OCI-LY7 (cell line): ENCODE results near the gene CASZ1. TPM values are rescaled to one million over a fixed set of nuclear protein-coding genes. Genes with fewer than 3 reads are reported as not detected.

Source experiments
- BruUV-seq: library from RNA; stranded (reverse); fragments of 400-500 nt; replicated peaks from 2 replicates; lab custom pipeline; 2021; lab: Mats Ljungman, UMichigan
- CTCF ChIA-PET: fragments of 300-600 bp; sonication (Branson Sonifier 250); formaldehyde crosslinking; loops from one replicate; lab custom pipeline; 2022; ENCODE audit warnings: antibody characterized with exemption; ENCODE audit not compliant: unreplicated experiment; lab: Charles Lee
- POLR2A ChIA-PET: fragments of 300-600 bp; sonication (Branson Sonifier 250); formaldehyde crosslinking; loops from one replicate; lab custom pipeline; 2022; ENCODE audit warnings: antibody characterized with exemption; lab: Charles Lee
- DNase-seq: peaks from one replicate; pipeline ENCODE4 v3.0.0-alpha.2; 2015; ENCODE audit warnings: low spot score
- H2AFZ ChIP-seq: fragments of 200-600 bp; sonication (generic), shearing (Covaris generic); 2 replicates; pipeline ENCODE4 v1.6.1; 2014; ENCODE audit warnings: mild to moderate bottlenecking, antibody characterized with exemption, low read length, moderate library complexity
- H3K27ac ChIP-seq: fragments of 200-600 bp; sonication (generic); 2 replicates; pipeline ENCODE4 v1.5.1; 2014; ENCODE audit warnings: mixed run types, low read depth, mild to moderate bottlenecking, moderate library complexity, low read length, inconsistent platforms; ENCODE audit not compliant: poor library complexity, severe bottlenecking
- H3K36me3 ChIP-seq: fragments of 200-600 bp; sonication (generic); 2 replicates; pipeline ENCODE4 v1.6.1; 2014; ENCODE audit warnings: mild to moderate bottlenecking, antibody characterized with exemption, low read length, moderate library complexity, mixed read lengths; ENCODE audit not compliant: insufficient read depth
- H3K4me1 ChIP-seq: fragments of 200-600 bp; sonication (generic); 2 replicates; pipeline ENCODE4 v1.5.1; 2014; ENCODE audit warnings: mild to moderate bottlenecking, low read length; ENCODE audit not compliant: insufficient read depth, poor library complexity, severe bottlenecking
- H3K4me2 ChIP-seq: fragments of 200-600 bp; sonication (generic); 2 replicates; pipeline ENCODE4 v1.6.1; 2014; ENCODE audit warnings: mild to moderate bottlenecking, low read length
- H3K4me3 ChIP-seq: fragments of 200-600 bp; sonication (generic); 2 replicates; pipeline ENCODE4 v1.5.1; 2014; ENCODE audit warnings: mild to moderate bottlenecking, low read depth, low read length; ENCODE audit not compliant: poor library complexity, severe bottlenecking
- H3K79me2 ChIP-seq: fragments of 200-600 bp; sonication (generic); 2 replicates; pipeline ENCODE4 v1.6.1; 2016; ENCODE audit warnings: low read depth, mild to moderate bottlenecking, low read length, moderate library complexity, mixed read lengths; ENCODE audit not compliant: insufficient read depth
- H3K9me2 ChIP-seq: fragments of 200-600 bp; sonication (generic); 2 replicates; pipeline ENCODE4 v1.6.1; 2016; ENCODE audit warnings: mild to moderate bottlenecking, low read length, mixed read lengths; ENCODE audit not compliant: insufficient read depth
- H3K9me3 ChIP-seq: fragments of 200-600 bp; sonication (generic); 2 replicates; pipeline ENCODE4 v1.6.1; 2014; ENCODE audit warnings: mild to moderate bottlenecking, mixed run types, low read length, mixed read lengths
- H4K20me1 ChIP-seq: fragments of 200-600 bp; sonication (generic); 2 replicates; pipeline ENCODE4 v1.6.1; 2014; ENCODE audit warnings: mild to moderate bottlenecking, antibody characterized with exemption, low read length, moderate library complexity, mixed read lengths; ENCODE audit not compliant: insufficient read depth
- EZH2phosphoT487 ChIP-seq: fragments of 200-600 bp; sonication (generic); IDR thresholded peaks from 2 replicates; pipeline ENCODE4 v1.6.1; 2018; ENCODE audit warnings: low read depth, borderline replicate concordance, mild to moderate bottlenecking, mixed run types, antibody characterized with exemption, low read length, moderate library complexity, mixed read lengths
- intact Hi-C: fragments of 100-400 bp; cut with micrococcal nuclease; formaldehyde crosslinking; loops from one replicate; pipeline ENCODE4 v1.10.0; 2022; ENCODE audit not compliant: unreplicated experiment
- total RNA-seq, 2 experiments: library from RNA; depleted of rRNA in 1 of 2; stranded (reverse); fragments of >200 nt in 1 of 2; shearing (Covaris generic) in 1 of 2; gene quantifications; 2 replicates each; pipeline ENCODE4 v1.2.3, GENCODE V29; 2014 to 2022
- TF ChIP-seq, protein P1 (sequence below): fragments of 200-600 bp; sonication (generic); conservative IDR thresholded peaks from 2 replicates; pipeline ENCODE4 v1.5.1; 2014; ENCODE audit warnings: mild to moderate bottlenecking, antibody characterized with exemption, low read length, moderate library complexity, mixed read lengths

Gene CASZ1
- total RNA-seq, 2 experiments from 2014 or later: 3.3 to 3.9 TPM

DNA sequence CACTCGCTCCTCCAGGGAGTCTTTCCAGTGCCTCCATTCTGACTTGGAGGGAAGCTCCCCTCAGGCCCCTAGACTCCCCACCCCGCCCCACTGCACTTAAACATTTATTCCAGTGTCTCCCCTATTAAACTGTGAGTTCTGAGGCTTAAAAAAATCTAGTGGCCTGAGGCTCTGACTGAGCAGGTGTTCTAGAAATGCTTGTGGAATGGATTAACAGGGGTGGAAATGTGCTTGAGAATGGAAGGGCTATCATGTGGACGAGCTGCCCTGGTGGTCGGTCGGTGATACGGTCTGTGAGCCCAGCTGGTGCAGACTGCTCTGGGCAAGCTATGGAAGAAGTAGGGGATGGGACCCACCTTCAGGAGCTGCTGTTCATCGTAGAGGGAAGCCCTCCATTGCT is 191.5 kb downstream of the CASZ1 start:
- H3K79me2 ChIP-seq: no peaks in the 10 kb centered on the region
- H3K9me3 ChIP-seq: no peaks in the 10 kb centered on the region
- no peak overlapping the region for H3K4me3 ChIP-seq
- H2AFZ ChIP-seq: no peak overlapping the region
- no TSS peak for BruUV-seq
- intact Hi-C loops: no loop called here
- POLR2A ChIA-PET: no interaction called here
- no peak for TF ChIP-seq EZH2phosphoT487
- TF ChIP-seq, protein P1, sequence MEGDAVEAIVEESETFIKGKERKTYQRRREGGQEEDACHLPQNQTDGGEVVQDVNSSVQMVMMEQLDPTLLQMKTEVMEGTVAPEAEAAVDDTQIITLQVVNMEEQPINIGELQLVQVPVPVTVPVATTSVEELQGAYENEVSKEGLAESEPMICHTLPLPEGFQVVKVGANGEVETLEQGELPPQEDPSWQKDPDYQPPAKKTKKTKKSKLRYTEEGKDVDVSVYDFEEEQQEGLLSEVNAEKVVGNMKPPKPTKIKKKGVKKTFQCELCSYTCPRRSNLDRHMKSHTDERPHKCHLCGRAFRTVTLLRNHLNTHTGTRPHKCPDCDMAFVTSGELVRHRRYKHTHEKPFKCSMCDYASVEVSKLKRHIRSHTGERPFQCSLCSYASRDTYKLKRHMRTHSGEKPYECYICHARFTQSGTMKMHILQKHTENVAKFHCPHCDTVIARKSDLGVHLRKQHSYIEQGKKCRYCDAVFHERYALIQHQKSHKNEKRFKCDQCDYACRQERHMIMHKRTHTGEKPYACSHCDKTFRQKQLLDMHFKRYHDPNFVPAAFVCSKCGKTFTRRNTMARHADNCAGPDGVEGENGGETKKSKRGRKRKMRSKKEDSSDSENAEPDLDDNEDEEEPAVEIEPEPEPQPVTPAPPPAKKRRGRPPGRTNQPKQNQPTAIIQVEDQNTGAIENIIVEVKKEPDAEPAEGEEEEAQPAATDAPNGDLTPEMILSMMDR: no peak
- no peak overlapping the region for H3K27ac ChIP-seq
- no peaks in the 10 kb centered on the region for H3K4me1 ChIP-seq
- H3K36me3 ChIP-seq: no peaks in the 10 kb centered on the region
- no peak for DNase-seq
- CTCF ChIA-PET: no interaction called here
- H3K4me2 ChIP-seq: no peak overlapping the region
- no peaks in the 10 kb centered on the region for H4K20me1 ChIP-seq
- H3K9me2 ChIP-seq: no peaks in the 10 kb centered on the region

DNA sequence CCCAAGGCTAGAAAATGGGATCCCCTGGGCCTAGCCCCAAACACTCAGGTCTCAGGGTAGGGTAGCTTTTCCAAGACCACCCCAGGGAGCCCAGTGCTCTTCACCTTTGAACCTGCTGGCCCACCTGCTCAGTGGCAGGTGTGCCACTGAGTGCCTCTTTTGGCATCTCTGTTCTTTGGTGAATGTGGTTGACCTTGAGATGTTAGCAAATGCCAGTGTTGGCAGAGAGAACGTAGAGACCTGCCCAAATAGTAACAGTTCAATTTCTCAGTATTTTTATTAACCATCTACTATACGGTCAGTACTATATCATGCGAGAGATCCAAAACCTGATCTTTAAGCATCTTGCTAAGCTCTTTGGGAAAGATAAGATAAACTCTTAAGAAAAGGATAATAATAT is 193.5 kb downstream of the CASZ1 start:
- POLR2A ChIA-PET: no interaction called here
- CTCF ChIA-PET: no interaction called here
- no peak for TF ChIP-seq EZH2phosphoT487
- TF ChIP-seq, protein P1: no peak
- no peaks in the 10 kb centered on the region for H3K36me3 ChIP-seq
- intact Hi-C loops: no loop called here
- H3K79me2 ChIP-seq: no peaks in the 10 kb centered on the region
- BruUV-seq: no TSS peak
- H2AFZ ChIP-seq: no peak overlapping the region
- H3K27ac ChIP-seq: no peak overlapping the region
- no peak for DNase-seq
- no peak overlapping the region for H3K4me3 ChIP-seq
- H4K20me1 ChIP-seq: no peaks in the 10 kb centered on the region
- no peak overlapping the region for H3K4me2 ChIP-seq
- no peaks in the 10 kb centered on the region for H3K9me2 ChIP-seq
- H3K9me3 ChIP-seq: no peaks in the 10 kb centered on the region
- H3K4me1 ChIP-seq: no peaks in the 10 kb centered on the region

DNA sequence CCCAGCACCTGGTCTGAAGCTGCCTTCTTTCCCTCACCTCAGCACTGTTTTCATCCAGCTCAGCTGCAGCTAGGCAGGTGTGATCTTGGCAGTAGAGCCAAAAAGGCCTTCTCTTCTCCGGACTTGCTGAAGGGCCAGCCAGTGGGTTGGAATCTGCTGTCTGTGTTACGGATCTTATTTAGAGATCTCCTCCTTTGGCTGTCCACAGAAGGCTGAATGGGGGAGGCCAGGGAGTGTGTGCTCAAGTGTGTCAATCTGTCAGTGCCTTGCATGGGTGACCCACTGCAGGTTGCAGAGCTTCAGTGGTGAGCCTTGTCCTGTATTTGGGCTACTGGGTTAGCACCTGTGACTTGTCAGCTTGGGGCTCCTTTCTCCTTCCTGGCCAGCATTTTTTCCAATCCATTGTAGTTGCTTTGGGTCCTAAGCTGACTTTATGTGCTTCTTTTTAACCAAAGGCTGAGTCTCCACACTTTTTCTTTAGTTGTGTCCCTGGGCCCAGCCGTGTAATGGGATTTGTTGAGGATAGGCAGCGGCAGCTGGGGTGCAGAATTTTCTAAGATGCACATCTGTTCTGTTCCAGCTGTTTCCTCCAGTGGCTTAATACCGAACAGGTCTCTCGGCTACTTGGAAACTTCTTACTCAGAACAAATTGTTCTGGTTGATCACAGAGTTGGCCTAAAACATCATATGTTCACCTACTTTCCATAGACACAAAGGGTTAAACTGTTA is 194.9 kb downstream of the CASZ1 start:
- no TSS peak for BruUV-seq
- no peak for TF ChIP-seq EZH2phosphoT487
- TF ChIP-seq, protein P1: no peak

More for the DNA sequence above, 194.9 kb downstream of the CASZ1 start:
- no peak overlapping the region for H3K4me3 ChIP-seq
- no peak overlapping the region for H3K4me2 ChIP-seq
- H3K4me1 ChIP-seq: no peaks in the 10 kb centered on the region
- no peaks in the 10 kb centered on the region for H3K79me2 ChIP-seq
- POLR2A ChIA-PET: no interaction called here
- intact Hi-C loops: no loop called here
- no peaks in the 10 kb centered on the region for H3K36me3 ChIP-seq
- H3K27ac ChIP-seq: no peak overlapping the region
- CTCF ChIA-PET: no interaction called here
- H3K9me3 ChIP-seq: no peaks in the 10 kb centered on the region
- H2AFZ ChIP-seq: no peak overlapping the region
- H4K20me1 ChIP-seq: no peaks in the 10 kb centered on the region
- H3K9me2 ChIP-seq: no peaks in the 10 kb centered on the region
- no peak for DNase-seq
